NCI-H2081 treated with DMSO at 0.1 percent for 48 hours (cell line): ENCODE data around the gene SLC22A4.

Experiments used
- DNase-seq: peaks from one replicate; lab custom pipeline; 2025; lab: John Stamatoyannopoulos, UW

Gene SLC22A4

DNA sequence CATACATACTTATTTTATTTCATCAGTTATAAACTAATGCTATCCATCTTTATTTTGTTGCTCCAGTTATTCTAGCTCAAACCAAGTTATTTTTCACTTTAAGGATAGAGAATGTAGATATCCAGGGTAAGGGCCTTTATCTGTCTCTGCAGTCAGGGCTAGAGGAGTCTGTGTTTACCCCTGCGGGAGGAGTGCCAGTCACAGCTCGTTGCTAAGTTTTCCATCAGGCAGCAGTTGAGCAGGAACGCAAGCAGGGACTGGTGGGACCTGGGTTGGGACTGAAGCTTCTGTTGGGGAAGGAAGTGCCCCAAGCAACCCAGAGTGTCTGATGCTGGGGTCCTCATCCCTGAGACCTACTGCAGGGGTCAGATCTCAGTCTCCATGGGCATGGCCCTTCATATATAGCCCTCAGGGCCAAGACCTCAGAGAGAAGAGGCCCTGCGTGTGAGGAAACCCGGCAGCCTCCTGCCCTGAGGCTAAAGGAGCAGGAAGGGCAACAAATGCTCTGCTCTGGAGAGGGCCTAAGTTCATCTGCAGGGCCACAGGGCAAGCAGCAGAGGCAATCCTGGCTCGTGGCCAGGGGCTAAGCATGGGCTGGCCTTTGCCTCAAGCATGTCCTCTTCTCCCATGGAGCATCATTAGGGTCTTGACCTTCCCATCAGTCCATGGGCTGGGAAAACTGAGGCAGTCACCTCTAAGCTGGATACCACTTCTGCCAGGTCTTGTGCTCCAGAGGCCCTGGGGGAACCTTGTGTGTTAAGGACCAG lies 6.6 kb downstream of the SLC22A4 start:
- no peak for DNase-seq

DNA sequence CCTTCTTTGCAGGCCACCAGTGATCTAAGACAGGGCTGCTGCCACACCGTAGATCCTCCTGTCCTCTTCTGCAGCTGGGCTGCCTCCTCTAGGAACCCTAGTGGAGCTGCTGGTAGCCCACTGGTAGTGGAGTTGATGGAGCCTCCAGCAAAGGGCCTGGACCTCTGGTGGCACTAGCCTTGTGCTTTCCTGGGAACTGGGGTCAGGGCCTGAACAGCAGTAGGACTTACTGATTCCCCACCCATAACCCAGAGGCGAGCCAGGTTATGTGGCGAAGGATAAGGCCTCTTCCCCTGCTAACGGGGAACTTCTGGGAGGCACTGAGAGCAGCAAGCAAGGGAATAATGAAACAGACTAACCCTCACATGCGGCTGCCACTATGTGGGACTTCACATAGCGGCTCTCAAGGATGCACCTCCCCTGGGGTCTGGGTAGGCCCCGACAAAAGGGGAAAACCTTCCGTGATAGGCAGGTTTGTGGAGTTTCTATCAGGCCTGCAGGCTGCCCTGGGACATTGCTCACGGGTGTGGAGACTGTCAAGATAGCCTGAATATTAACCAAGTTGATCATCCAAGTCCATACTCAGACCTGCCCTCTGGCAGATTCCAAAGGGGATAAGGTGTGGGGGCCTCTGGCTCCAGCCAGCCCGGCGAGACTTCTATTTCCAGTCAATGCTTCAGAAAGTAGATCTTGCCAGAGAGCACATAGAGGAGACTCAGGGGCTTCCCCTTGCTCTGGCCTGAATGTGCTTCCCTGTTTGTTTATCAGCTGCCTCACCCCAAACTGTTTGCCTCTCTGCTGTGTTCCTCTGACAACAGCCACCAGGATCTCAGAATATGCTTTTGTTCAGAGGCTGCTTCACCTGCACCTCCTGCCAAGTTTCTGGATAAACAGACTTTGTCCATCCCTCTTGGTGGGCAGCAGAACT lies 7.4 kb downstream of the SLC22A4 start:
- DNase-seq: no peak

DNA sequence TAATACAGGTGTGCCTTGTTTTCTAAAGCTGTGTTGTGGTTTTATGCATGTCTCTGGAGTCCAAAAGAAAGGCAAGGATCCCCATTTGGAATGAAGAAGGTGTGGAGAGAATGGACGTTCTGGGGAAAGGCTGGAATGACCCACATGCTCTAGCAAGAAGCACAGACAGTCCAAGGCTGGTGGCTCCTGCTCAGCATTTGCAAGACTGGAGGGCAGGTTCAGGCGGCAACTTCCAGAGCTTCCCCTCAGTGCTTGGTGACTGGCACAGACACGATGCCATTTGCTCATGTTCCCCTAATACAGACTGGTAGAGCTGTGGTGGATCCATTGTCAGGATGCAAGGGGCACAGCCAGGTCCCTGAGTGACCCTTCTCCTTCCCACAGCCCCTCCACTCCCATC lies 8.2 kb downstream of the SLC22A4 start:
- no peak for DNase-seq

- no peak for DNase-seq
Observed at GRCh38 chr5:132303589-132303988, 9.4 kb downstream of the SLC22A4 start.

GRCh38 chr5:132305420-132305819 lies 11.2 kb downstream of the SLC22A4 start:
- no peak for DNase-seq

DNA sequence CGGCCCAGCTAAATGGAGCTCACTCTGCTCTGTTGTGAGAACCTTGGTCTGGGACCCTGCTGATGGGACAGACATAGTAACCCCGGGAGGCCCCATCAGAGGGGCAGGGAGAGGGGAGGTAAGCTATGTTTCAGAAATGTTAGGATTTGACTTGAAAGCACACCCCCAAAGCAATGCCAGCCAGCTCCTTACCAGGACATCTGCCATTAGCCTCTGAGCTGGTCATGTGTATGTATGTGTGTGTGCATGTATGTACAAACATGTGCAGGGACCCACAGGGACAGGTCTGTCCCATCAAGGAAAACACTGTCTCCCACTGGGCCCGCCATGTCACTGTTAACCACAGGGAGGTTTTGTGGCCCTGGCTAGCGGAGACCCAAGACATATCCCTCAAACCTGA lies 14.5 kb downstream of the SLC22A4 start:
- DNase-seq: no peak

- DNase-seq: no peak
Observed at GRCh38 chr5:132309679-132310078, 15.5 kb downstream of the SLC22A4 start.

GRCh38 chr5:132310141-132310834 lies 16.1 kb downstream of the SLC22A4 start:
- DNase-seq: no peak

DNA sequence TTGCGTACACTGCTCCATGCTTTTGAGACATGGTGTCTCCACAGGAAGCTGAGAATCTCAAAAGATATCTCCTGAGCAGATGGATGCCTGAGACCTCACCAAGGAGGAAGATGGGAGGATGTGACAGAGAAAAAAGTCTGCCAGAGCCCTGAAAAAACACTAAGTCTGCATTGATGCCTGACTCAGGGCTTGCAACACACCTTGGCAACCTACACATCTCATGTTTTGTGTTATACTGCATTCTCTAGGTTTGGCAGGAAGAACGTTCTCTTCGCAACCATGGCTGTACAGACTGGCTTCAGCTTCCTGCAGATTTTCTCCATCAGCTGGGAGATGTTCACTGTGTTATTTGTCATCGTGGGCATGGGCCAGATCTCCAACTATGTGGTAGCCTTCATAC lies 19.2 kb downstream of the SLC22A4 start:
- DNase-seq: no peak

DNA sequence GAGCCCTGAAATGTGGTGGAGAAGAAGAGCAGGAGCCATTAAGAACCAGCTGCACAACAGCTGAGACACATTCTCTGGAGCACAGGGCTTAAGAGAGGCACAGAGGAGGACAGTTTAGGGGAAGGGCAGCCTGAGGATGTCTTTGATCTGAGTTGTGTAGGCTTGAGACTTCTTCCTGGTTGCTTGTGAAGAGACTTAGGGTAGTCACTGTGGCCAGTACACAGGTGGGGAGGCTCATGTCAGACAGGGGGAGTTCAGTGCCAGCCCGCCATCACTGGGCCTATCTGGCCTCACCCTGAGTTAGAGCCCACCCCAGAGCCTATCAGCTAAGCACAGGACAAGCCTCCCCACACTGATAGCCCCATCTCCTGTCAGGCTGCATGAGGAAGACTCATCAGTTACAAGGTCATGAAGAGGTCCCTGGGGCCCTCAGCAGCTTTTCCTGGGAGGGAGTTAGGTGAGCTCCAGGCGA lies 19.8 kb downstream of the SLC22A4 start:
- DNase-seq: no peak

DNA sequence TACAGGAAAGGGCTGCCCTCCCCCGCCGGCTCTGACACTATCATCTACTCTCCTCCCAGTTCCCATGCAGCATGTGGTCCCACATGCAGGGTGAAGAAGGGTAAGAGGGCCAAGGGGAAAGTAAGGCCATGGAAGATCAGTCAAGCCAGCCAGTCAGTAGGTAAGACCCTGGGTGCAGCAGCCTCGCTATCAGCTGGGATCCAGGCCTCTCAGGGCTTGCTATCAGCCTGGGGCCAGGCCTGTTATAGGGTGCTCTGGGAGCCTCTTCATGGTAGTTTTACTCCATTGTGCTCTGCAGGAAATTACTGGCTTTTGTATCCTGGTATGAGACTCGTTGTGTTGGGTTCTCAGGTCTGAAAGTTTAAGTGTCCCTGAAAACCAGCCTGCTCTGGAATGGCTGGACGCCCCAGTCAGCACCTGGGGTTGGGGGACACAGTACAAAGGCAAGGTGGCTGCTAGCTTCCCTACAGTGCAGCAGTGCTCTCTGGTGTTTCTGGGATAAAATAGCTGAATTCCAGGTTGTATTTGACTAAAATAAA lies 21.4 kb downstream of the SLC22A4 start:
- DNase-seq: no peak

GRCh38 chr5:132319975-132320374 lies 25.8 kb downstream of the SLC22A4 start:
- no peak for DNase-seq

- DNase-seq: no peak
Observed at GRCh38 chr5:132321109-132321721, 27.0 kb downstream of the SLC22A4 start.

- DNase-seq: no peak
Observed at GRCh38 chr5:132322266-132322665, 28.1 kb downstream of the SLC22A4 start.

GRCh38 chr5:132323202-132323601 lies 29.0 kb downstream of the SLC22A4 start:
- DNase-seq: no peak

- no peak for DNase-seq
Observed at GRCh38 chr5:132325691-132326090, 31.5 kb downstream of the SLC22A4 start.

DNA sequence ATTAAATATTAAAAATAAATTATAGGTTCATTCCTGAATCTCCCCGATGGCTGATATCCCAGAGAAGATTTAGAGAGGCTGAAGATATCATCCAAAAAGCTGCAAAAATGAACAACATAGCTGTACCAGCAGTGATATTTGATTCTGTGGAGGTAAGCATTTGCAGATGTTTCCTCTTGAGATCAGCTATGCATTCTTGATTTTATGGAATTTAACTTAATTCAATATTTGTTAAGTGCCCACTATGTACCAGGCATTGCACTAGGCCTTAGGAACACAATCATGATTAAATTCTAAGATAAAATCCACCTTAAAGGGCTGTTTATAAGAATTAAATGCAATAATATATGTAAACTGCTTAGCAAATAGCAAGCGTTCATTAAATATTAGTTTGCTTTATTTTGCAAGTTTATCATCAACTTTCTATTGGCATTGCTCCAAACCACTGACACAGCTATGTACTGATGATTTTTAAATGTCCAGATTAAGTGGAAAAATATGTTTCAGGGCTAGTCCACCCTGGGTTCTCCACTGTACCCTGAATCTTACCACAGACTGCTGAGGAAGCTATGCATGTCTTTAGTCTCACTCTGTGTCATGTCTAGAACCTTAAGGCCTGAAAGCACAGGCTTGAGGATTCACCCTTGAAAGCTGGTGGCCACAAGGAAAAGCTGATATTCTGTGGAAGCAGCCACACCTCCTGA lies 33.2 kb downstream of the SLC22A4 start:
- DNase-seq: no peak

DNA sequence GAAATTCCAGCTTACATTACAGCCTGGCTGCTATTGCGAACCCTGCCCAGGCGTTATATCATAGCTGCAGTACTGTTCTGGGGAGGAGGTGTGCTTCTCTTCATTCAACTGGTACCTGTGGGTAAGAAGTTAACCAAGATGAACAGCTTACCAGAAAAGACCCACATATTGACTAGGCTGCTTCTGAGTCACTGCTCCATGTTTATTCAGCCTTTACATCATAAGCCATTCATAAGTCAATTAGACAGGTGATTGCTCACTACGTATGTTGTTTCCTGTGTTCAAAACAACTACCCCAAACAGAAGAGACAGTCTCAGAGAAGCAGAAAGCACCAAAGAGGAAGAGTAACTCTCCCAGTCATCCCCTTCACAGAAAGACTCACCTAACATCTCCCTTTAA lies 40.6 kb downstream of the SLC22A4 start:
- DNase-seq: no peak

DNA sequence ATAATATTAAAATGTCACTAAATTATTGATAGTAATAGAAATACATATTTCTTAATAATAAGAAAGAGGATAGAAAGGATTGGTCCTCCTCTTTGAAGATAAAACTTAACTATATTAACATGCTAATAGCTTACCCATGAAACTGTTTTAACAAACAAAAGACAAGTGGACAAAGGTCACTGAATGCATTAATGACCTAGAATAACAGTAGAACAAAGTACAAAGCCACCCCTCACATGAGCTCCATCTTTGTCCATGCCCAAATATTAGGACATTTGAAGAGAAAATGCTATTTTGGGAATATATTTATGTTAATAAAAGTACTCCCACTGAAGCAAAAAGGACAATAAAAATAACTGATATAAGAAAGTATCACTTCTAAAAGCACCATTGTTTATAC lies 41.2 kb downstream of the SLC22A4 start:
- no peak for DNase-seq

- no peak for DNase-seq
Observed at GRCh38 chr5:132339502-132339901, 45.3 kb downstream of the SLC22A4 start.
